ENCODE data around the gene MRC2. TPM values are rescaled to one million over a fixed set of nuclear protein-coding genes. Genes with fewer than 3 reads are reported as not detected.

Gene MRC2
- total and polyA plus RNA-seq, 9 donors, result 12.9 to 134 (median 90.2) TPM

DNA sequence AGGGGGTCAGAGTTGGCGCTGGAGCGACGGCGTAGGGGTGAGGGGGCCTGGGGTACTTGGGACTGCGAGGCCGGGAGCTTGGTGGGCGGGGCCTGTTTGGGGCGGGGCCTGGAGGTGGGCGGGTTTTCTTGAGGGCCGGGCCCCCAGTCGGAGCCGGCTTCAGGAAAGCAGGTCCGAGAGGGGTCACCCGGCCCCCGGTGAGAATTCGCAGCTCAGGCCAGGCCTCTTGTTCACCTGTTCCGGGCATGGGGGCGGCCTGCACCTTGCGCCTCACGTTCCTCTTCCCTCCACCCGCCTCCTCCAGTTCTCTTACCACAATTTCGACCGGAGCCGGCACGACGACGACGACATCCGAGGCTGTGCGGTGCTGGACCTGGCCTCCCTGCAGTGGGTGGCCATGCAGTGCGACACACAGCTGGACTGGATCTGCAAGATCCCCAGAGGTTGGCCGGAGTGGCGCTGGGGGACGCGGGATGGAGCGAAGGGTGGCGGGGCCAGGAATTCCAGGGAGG lies 52.5 kb downstream of the MRC2 start:
- Histone ChIP-seq H3K27ac (no peak overlapping the region), H3K4me1 (ENCODE audit: insufficient read depth) (peaks cover 3% of the 10 kb centered on the region), H3K27me3 (no peaks in the 10 kb centered on the region), H3K36me3 (no peaks in the 10 kb centered on the region), H3K9me3 (no peaks in the 10 kb centered on the region), H3K4me3 (no peak overlapping the region)
- 85 to 87% (median 86%) methylated on average over 37 of the region's 37 CpGs for WGBS, 3 donors
- intact Hi-C loops (cut with DNase I), result no loop called here
- TF ChIP-seq EP300 (IDR thresholded peaks at IDR 0.05), result no peak
- TF ChIP-seq, protein P1, sequence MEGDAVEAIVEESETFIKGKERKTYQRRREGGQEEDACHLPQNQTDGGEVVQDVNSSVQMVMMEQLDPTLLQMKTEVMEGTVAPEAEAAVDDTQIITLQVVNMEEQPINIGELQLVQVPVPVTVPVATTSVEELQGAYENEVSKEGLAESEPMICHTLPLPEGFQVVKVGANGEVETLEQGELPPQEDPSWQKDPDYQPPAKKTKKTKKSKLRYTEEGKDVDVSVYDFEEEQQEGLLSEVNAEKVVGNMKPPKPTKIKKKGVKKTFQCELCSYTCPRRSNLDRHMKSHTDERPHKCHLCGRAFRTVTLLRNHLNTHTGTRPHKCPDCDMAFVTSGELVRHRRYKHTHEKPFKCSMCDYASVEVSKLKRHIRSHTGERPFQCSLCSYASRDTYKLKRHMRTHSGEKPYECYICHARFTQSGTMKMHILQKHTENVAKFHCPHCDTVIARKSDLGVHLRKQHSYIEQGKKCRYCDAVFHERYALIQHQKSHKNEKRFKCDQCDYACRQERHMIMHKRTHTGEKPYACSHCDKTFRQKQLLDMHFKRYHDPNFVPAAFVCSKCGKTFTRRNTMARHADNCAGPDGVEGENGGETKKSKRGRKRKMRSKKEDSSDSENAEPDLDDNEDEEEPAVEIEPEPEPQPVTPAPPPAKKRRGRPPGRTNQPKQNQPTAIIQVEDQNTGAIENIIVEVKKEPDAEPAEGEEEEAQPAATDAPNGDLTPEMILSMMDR (IDR thresholded peaks at IDR 0.05), result no peak
- TF ChIP-seq POLR2A (IDR thresholded peaks at IDR 0.05), result no peak
- DNase-seq, result peak in 1 of 5 donors; percentile 38

DNA sequence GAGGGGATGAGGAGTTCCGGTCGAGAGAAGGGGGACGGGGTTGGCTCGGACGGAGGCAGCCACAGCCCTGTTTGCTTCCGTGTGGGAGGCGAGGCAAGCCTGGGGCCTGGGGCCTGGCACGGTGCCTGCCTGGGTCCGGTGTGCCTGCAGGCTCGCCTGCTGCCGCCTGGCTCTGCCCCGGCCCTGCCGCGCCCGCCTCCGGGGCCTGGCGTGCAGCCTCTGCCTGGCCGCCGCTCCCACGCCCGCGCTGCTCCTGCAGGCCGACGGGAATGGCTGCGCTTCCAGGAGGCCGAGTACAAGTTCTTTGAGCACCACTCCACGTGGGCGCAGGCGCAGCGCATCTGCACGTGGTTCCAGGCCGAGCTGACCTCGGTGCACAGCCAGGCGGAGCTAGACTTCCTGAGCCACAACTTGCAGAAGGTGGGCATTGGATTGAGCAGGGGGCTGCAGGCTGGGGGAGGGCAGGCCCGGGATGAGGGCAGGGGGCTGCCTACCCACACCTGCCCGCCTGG lies 53.1 kb downstream of the MRC2 start:
- peak; percentile 52 to 78 (median 61) for DNase-seq
- Histone ChIP-seq H3K4me1 (ENCODE audit: insufficient read depth) (peaks cover 3% of the 10 kb centered on the region), H3K27ac (no peak overlapping the region), H3K9me3 (no peaks in the 10 kb centered on the region), H3K4me3 (no peak overlapping the region), H3K27me3 (no peaks in the 10 kb centered on the region), H3K36me3 (no peaks in the 10 kb centered on the region)
- TF ChIP-seq POLR2A (IDR thresholded peaks at IDR 0.05), result no peak
- no peak for TF ChIP-seq EP300 (IDR thresholded peaks at IDR 0.05)
- TF ChIP-seq, protein P1 (IDR thresholded peaks at IDR 0.05), result peak in 1 of 3 donors; percentile 15
- WGBS, 3 donors, result 47 to 75% (median 47%) methylated on average over 30 to 36 of the region's 36 CpGs
- intact Hi-C loops (cut with DNase I), result no loop called here

DNA sequence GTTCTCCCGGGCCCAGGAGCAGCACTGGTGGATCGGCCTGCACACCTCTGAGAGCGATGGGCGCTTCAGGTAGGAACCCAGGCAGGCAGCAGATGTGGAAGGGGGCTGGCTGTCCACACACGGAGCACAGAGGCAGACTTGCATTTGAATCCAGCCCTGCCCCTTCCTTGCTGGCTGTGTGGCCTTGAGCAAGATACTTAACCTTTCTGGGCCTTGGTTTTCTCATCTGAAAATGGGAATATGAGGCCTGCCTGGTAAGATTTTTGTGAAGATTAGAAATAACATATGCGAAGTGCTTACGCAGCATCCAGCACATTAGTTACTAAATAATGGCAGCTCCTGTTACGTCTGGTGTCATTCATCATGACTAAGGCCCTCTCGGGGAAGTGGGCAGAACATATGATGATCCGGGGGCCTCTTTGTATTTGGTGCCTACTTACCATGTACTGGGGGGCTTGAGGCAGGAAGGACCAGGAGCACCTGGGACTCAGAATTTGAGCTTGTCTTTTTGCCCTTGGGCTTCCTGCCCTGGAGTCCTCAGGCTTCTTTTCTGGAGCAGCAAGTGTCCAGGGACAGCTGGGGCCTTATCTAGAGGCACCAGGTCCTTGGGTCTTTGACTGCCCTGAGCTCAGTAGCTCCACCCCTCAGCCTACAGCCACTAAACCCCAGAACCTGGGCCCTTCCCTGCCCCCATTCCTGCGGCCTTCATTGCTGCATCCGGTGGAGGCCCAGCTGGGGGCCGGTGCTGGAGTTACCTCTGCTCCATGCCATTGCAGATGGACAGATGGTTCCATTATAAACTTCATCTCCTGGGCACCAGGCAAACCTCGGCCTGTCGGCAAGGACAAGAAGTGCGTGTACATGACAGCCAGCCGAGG lies 53.8 kb downstream of the MRC2 start:
- no peaks in the 10 kb centered on the region for H3K9me3 ChIP-seq
- TF ChIP-seq POLR2A (IDR thresholded peaks at IDR 0.05), result no peak
- TF ChIP-seq, protein P1 (IDR thresholded peaks at IDR 0.05), result no peak
- no peak for TF ChIP-seq EP300 (IDR thresholded peaks at IDR 0.05)
- H3K27me3 ChIP-seq, result no peaks in the 10 kb centered on the region
- intact Hi-C loops (cut with DNase I), result no loop called here
- DNase-seq, result no peak
- peaks cover 3% of the 10 kb centered on the region for H3K4me1 ChIP-seq (ENCODE audit: insufficient read depth)
- no peak overlapping the region for H3K27ac ChIP-seq
- no peak overlapping the region for H3K4me3 ChIP-seq
- WGBS, 3 donors, result 79 to 85% (median 84%) methylated on average over 17 of the region's 17 CpGs
- H3K36me3 ChIP-seq, result no peaks in the 10 kb centered on the region

DNA sequence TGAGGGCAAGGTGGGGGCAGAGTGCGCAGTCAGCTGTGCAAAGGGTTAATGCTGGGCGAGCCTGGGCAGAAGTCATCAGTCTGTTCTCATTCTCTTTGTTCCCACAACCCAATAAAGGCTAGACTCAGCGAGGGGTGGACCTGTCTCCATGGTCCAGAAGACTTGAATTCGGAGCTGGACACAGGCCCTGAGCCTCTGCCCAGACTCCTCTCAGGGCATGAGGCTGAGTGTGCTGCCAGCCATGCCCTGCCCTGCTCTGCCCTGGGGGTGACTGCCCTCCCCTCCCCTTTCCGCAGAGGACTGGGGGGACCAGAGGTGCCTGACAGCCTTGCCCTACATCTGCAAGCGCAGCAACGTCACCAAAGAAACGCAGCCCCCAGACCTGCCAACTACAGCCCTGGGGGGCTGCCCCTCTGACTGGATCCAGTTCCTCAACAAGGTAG lies 54.5 kb downstream of the MRC2 start:
- H3K4me1 ChIP-seq (ENCODE audit: insufficient read depth), result peaks cover 3% of the 10 kb centered on the region
- H3K27ac ChIP-seq, result no peak overlapping the region
- no peaks in the 10 kb centered on the region for H3K36me3 ChIP-seq
- intact Hi-C loops (cut with DNase I), result no loop called here
- H3K9me3 ChIP-seq, result no peaks in the 10 kb centered on the region
- 92 to 95% (median 93%) methylated on average over 8 of the region's 8 CpGs for WGBS, 3 donors
- no peak overlapping the region for H3K4me3 ChIP-seq
- DNase-seq, result peak in 1 of 5 donors; percentile 32
- TF ChIP-seq EP300 (IDR thresholded peaks at IDR 0.05) (no peak), POLR2A (IDR thresholded peaks at IDR 0.05) (no peak)
- TF ChIP-seq, protein P1 (IDR thresholded peaks at IDR 0.05), result no peak
- no peaks in the 10 kb centered on the region for H3K27me3 ChIP-seq
